OCI-LY7 (cell line): ENCODE measurements around the gene ADIPOQ. TPM values are rescaled to one million over a fixed set of nuclear protein-coding genes. Genes with fewer than 3 reads are reported as not detected.

Experiments
- BruUV-seq: library from RNA; stranded (reverse); fragments of 400-500 nt; replicated peaks from 2 replicates; lab custom pipeline; 2021; lab: Mats Ljungman, UMichigan
- CTCF ChIA-PET: fragments of 300-600 bp; sonication (Branson Sonifier 250); formaldehyde crosslinking; loops from one replicate; lab custom pipeline; 2022; ENCODE audit warnings: antibody characterized with exemption; ENCODE audit not compliant: unreplicated experiment; lab: Charles Lee
- POLR2A ChIA-PET: fragments of 300-600 bp; sonication (Branson Sonifier 250); formaldehyde crosslinking; loops from one replicate; lab custom pipeline; 2022; ENCODE audit warnings: antibody characterized with exemption; lab: Charles Lee
- DNase-seq: peaks from one replicate; pipeline ENCODE4 v3.0.0-alpha.2; 2015; ENCODE audit warnings: low spot score
- H2AFZ ChIP-seq: fragments of 200-600 bp; sonication (generic), shearing (Covaris generic); 2 replicates; pipeline ENCODE4 v1.6.1; 2014; ENCODE audit warnings: mild to moderate bottlenecking, antibody characterized with exemption, low read length, moderate library complexity
- H3K27ac ChIP-seq: fragments of 200-600 bp; sonication (generic); 2 replicates; pipeline ENCODE4 v1.5.1; 2014; ENCODE audit warnings: mixed run types, low read depth, mild to moderate bottlenecking, moderate library complexity, low read length, inconsistent platforms; ENCODE audit not compliant: poor library complexity, severe bottlenecking
- H3K36me3 ChIP-seq: fragments of 200-600 bp; sonication (generic); 2 replicates; pipeline ENCODE4 v1.6.1; 2014; ENCODE audit warnings: mild to moderate bottlenecking, antibody characterized with exemption, low read length, moderate library complexity, mixed read lengths; ENCODE audit not compliant: insufficient read depth
- H3K4me1 ChIP-seq: fragments of 200-600 bp; sonication (generic); 2 replicates; pipeline ENCODE4 v1.5.1; 2014; ENCODE audit warnings: mild to moderate bottlenecking, low read length; ENCODE audit not compliant: insufficient read depth, poor library complexity, severe bottlenecking
- H3K4me2 ChIP-seq: fragments of 200-600 bp; sonication (generic); 2 replicates; pipeline ENCODE4 v1.6.1; 2014; ENCODE audit warnings: mild to moderate bottlenecking, low read length
- H3K4me3 ChIP-seq: fragments of 200-600 bp; sonication (generic); 2 replicates; pipeline ENCODE4 v1.5.1; 2014; ENCODE audit warnings: mild to moderate bottlenecking, low read depth, low read length; ENCODE audit not compliant: poor library complexity, severe bottlenecking
- H3K79me2 ChIP-seq: fragments of 200-600 bp; sonication (generic); 2 replicates; pipeline ENCODE4 v1.6.1; 2016; ENCODE audit warnings: low read depth, mild to moderate bottlenecking, low read length, moderate library complexity, mixed read lengths; ENCODE audit not compliant: insufficient read depth
- H3K9me2 ChIP-seq: fragments of 200-600 bp; sonication (generic); 2 replicates; pipeline ENCODE4 v1.6.1; 2016; ENCODE audit warnings: mild to moderate bottlenecking, low read length, mixed read lengths; ENCODE audit not compliant: insufficient read depth
- H3K9me3 ChIP-seq: fragments of 200-600 bp; sonication (generic); 2 replicates; pipeline ENCODE4 v1.6.1; 2014; ENCODE audit warnings: mild to moderate bottlenecking, mixed run types, low read length, mixed read lengths
- H4K20me1 ChIP-seq: fragments of 200-600 bp; sonication (generic); 2 replicates; pipeline ENCODE4 v1.6.1; 2014; ENCODE audit warnings: mild to moderate bottlenecking, antibody characterized with exemption, low read length, moderate library complexity, mixed read lengths; ENCODE audit not compliant: insufficient read depth
- CTCF ChIP-seq: fragments of 200-600 bp; sonication (generic); conservative IDR thresholded peaks from 2 replicates; pipeline ENCODE4 v1.5.1; 2014; ENCODE audit warnings: mild to moderate bottlenecking, antibody characterized with exemption, low read length, moderate library complexity, mixed read lengths
- EZH2phosphoT487 ChIP-seq: fragments of 200-600 bp; sonication (generic); IDR thresholded peaks from 2 replicates; pipeline ENCODE4 v1.6.1; 2018; ENCODE audit warnings: low read depth, borderline replicate concordance, mild to moderate bottlenecking, mixed run types, antibody characterized with exemption, low read length, moderate library complexity, mixed read lengths
- intact Hi-C: fragments of 100-400 bp; cut with micrococcal nuclease; formaldehyde crosslinking; loops from one replicate; pipeline ENCODE4 v1.10.0; 2022; ENCODE audit not compliant: unreplicated experiment
- total RNA-seq, 2 experiments: library from RNA; depleted of rRNA in 1 of 2; stranded (reverse); fragments of >200 nt in 1 of 2; shearing (Covaris generic) in 1 of 2; gene quantifications; 2 replicates each; pipeline ENCODE4 v1.2.3, GENCODE V29; 2014 to 2022

The ADIPOQ gene
- total RNA-seq, 2 experiments from 2014 or later: not detected

- BruUV-seq: no TSS peak
Measured at GRCh38 chr3:186815435-186815834, 27.1 kb upstream of the ADIPOQ start.

GRCh38 chr3:186818516-186818915, 24.0 kb upstream of the ADIPOQ start:
- no peaks in the 10 kb centered on the region for H4K20me1 ChIP-seq
- no peaks in the 10 kb centered on the region for H3K9me2 ChIP-seq
- no peaks in the 10 kb centered on the region for H3K9me3 ChIP-seq
- no TSS peak for BruUV-seq
- CTCF ChIA-PET: interaction anchor here (0.5 kb wide), 1 partner anchor 502 kb away, joined by 3 read pairs; no protein-coding TSS in a partner anchor
- no peak overlapping the region for H3K4me2 ChIP-seq
- POLR2A ChIA-PET: interaction anchor here (0.5 to 1.9 kb wide), 2 partner anchors 10 to 11 kb away, joined by 6 to 12 read pairs; no protein-coding TSS in a partner anchor
- H3K79me2 ChIP-seq: no peaks in the 10 kb centered on the region
- no peak overlapping the region for H3K4me3 ChIP-seq
- no peak for DNase-seq
- no peak overlapping the region for H3K27ac ChIP-seq
- H2AFZ ChIP-seq: no peak overlapping the region
- no peaks in the 10 kb centered on the region for H3K36me3 ChIP-seq
- H3K4me1 ChIP-seq: peaks cover 10% of the 10 kb centered on the region
- intact Hi-C loops: no loop called here
- TF ChIP-seq EZH2phosphoT487: no peak
- TF ChIP-seq CTCF: no peak

More at GRCh38 chr3:186815435-186815834, 27.1 kb upstream of the ADIPOQ start:
- POLR2A ChIA-PET: interaction anchor here (0.6 kb wide), 1 partner anchor 1768 kb away, joined by 3 read pairs; no protein-coding TSS in a partner anchor
- Histone ChIP-seq H3K4me2 (peak overlapping the region; percentile 17; the same call in 1 of the 2 replicates), H3K4me1 (peaks cover 10% of the 10 kb centered on the region), H3K79me2 (no peaks in the 10 kb centered on the region), H3K9me2 (no peaks in the 10 kb centered on the region), H3K36me3 (no peaks in the 10 kb centered on the region), H3K4me3 (no peak overlapping the region), H3K9me3 (no peaks in the 10 kb centered on the region), H4K20me1 (no peaks in the 10 kb centered on the region), H2AFZ (peak overlapping the region; percentile 44; the same call in 1 of the 2 replicates), H3K27ac (no peak overlapping the region)
- intact Hi-C loops: no loop called here
- no peak for DNase-seq
- CTCF ChIA-PET: no interaction called here
- TF ChIP-seq CTCF (no peak), EZH2phosphoT487 (no peak)

GRCh38 chr3:186818956-186819355, 23.6 kb upstream of the ADIPOQ start:
- no peak overlapping the region for H3K4me3 ChIP-seq
- H3K27ac ChIP-seq: no peak overlapping the region
- no peaks in the 10 kb centered on the region for H3K9me3 ChIP-seq
- TF ChIP-seq EZH2phosphoT487 (no peak), CTCF (no peak)
- ChIA-PET POLR2A (interaction anchor here (0.5 to 1.9 kb wide), 3 partner anchors 9 to 46 kb away, joined by 3 to 12 read pairs (median 6); no protein-coding TSS in a partner anchor), CTCF (interaction anchor here (0.5 kb wide), 1 partner anchor 503 kb away, joined by 3 read pairs; no protein-coding TSS in a partner anchor)
- H3K4me2 ChIP-seq: no peak overlapping the region
- BruUV-seq: no TSS peak
- DNase-seq: no peak
- no peaks in the 10 kb centered on the region for H3K79me2 ChIP-seq
- H4K20me1 ChIP-seq: no peaks in the 10 kb centered on the region
- H2AFZ ChIP-seq: no peak overlapping the region
- peaks cover 10% of the 10 kb centered on the region for H3K4me1 ChIP-seq
- intact Hi-C loops: no loop called here
- H3K9me2 ChIP-seq: no peaks in the 10 kb centered on the region
- no peaks in the 10 kb centered on the region for H3K36me3 ChIP-seq
